Thoracic aorta (tissue), 2 donors: Measurements from ENCODE around the gene TRPV6. TPM values are rescaled to one million over a fixed set of nuclear protein-coding genes. Genes with fewer than 3 reads are reported as not detected.

Source experiments
- ATAC-seq: fragments of 150-250 bp; one replicate; pipeline ENCODE4 v1.8.0; 2017; ENCODE audit warnings: low read depth; ENCODE audit not compliant: insufficient number of reproducible peaks, low FRiP score
- DNase-seq: peaks from one replicate; pipeline ENCODE4 v3.0.0-alpha.2; 2020; ENCODE audit warnings: low spot score
- H3K27ac ChIP-seq, 2 donors: fragments of 200-600 bp; sonication (generic); 1 replicate in 1 of 2; 2 replicates in 1 of 2; pipeline ENCODE4 v1.5.1; 2016; ENCODE audit warnings: mild to moderate bottlenecking in 2 of 2, moderate library complexity in 2 of 2
- H3K27me3 ChIP-seq: fragments of 200-600 bp; sonication (generic); replicated peaks from 2 replicates; pipeline ENCODE4 v1.6.0; 2016; ENCODE audit warnings: mild to moderate bottlenecking; ENCODE audit not compliant: insufficient read depth
- H3K36me3 ChIP-seq: fragments of 200-600 bp; sonication (generic); one replicate; pipeline ENCODE4 v1.5.1; 2016
- H3K4me1 ChIP-seq, 2 donors: fragments of 200-600 bp; sonication (generic); 1 replicate in 1 of 2; 2 replicates in 1 of 2; pipeline versions ENCODE4 v1.5.1 to v1.6.0; 2016; ENCODE audit warnings: low read depth in 2 of 2, mild to moderate bottlenecking in 1 of 2; ENCODE audit not compliant: control insufficient read depth in 1 of 2
- H3K4me3 ChIP-seq: fragments of 200-600 bp; sonication (generic); 2 replicates; pipeline ENCODE4 v1.5.1; 2016; ENCODE audit warnings: mild to moderate bottlenecking
- H3K9me3 ChIP-seq: fragments of 200-600 bp; sonication (generic); 2 replicates; pipeline ENCODE4 v1.5.1; 2016
- total RNA-seq, 2 donors: library from RNA; depleted of rRNA; stranded (reverse); fragments of >200 nt; gene quantifications; one replicate each; pipeline versions ENCODE4 v1.1.0 to v1.2.3, GENCODE V29; 2016
- TF ChIP-seq, protein P1 (sequence below): fragments of 200-600 bp; sonication (generic); IDR thresholded peaks from one replicate; pipeline ENCODE4 v1.5.1; 2019; ENCODE audit warnings: antibody characterized with exemption

The TRPV6 gene
- total RNA-seq, 2 donors from 2014 or later: not detected

- ATAC-seq (no peak), DNase-seq (no peak)
- Histone ChIP-seq H3K36me3 (no peaks in the 10 kb centered on the region), H3K27ac (no peak overlapping the region), H3K27me3 (no peaks in the 10 kb centered on the region), H3K4me3 (no peak overlapping the region), H3K4me1 (no peaks in the 10 kb centered on the region), H3K9me3 (no peaks in the 10 kb centered on the region)
- TF ChIP-seq, protein P1, sequence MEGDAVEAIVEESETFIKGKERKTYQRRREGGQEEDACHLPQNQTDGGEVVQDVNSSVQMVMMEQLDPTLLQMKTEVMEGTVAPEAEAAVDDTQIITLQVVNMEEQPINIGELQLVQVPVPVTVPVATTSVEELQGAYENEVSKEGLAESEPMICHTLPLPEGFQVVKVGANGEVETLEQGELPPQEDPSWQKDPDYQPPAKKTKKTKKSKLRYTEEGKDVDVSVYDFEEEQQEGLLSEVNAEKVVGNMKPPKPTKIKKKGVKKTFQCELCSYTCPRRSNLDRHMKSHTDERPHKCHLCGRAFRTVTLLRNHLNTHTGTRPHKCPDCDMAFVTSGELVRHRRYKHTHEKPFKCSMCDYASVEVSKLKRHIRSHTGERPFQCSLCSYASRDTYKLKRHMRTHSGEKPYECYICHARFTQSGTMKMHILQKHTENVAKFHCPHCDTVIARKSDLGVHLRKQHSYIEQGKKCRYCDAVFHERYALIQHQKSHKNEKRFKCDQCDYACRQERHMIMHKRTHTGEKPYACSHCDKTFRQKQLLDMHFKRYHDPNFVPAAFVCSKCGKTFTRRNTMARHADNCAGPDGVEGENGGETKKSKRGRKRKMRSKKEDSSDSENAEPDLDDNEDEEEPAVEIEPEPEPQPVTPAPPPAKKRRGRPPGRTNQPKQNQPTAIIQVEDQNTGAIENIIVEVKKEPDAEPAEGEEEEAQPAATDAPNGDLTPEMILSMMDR: no peak
These were observed 23.7 kb upstream of the TRPV6 start for GRCh38 chr7:142908921-142909890.

GRCh38 chr7:142908290-142908689 lies 22.7 kb upstream of the TRPV6 start:
- DNase-seq (no peak), ATAC-seq (no peak)
- TF ChIP-seq, protein P1: no peak
- Histone ChIP-seq H3K4me1 (no peaks in the 10 kb centered on the region), H3K9me3 (no peaks in the 10 kb centered on the region), H3K27me3 (no peaks in the 10 kb centered on the region), H3K36me3 (no peaks in the 10 kb centered on the region), H3K27ac (no peak overlapping the region), H3K4me3 (no peak overlapping the region)

- Histone ChIP-seq H3K4me1 (no peaks in the 10 kb centered on the region), H3K27me3 (no peaks in the 10 kb centered on the region), H3K36me3 (no peaks in the 10 kb centered on the region), H3K27ac (no peak overlapping the region), H3K9me3 (no peaks in the 10 kb centered on the region), H3K4me3 (no peak overlapping the region)
- TF ChIP-seq, protein P1: no peak
- DNase-seq (no peak), ATAC-seq (no peak)
These were observed 21.1 kb upstream of the TRPV6 start for GRCh38 chr7:142906643-142907042.

GRCh38 chr7:142905759-142906158 lies 20.2 kb upstream of the TRPV6 start:
- Histone ChIP-seq H3K9me3 (no peaks in the 10 kb centered on the region), H3K4me3 (no peak overlapping the region), H3K27me3 (no peaks in the 10 kb centered on the region), H3K27ac (no peak overlapping the region), H3K36me3 (no peaks in the 10 kb centered on the region), H3K4me1 (no peaks in the 10 kb centered on the region)
- TF ChIP-seq, protein P1: no peak
- DNase-seq (no peak), ATAC-seq (no peak)

DNA sequence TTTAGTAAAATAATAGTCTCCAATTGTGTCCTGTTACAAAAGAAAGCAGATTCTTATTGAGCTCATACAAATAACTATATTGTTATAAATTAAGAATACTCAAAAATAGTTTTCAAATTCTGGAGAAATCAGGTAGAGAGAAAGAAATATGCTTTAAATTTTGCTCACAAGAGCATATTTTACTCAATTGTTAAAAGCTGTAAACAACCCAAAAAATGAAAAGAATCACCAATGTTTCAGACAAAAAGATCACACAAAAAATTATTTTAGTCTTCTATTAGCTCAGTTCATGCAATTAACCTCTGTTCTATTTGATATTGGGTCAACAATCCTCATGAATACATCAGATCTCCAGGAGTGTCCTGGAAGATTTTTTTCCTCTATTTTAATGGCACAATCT lies 18.6 kb upstream of the TRPV6 start:
- Histone ChIP-seq H3K4me1 (no peaks in the 10 kb centered on the region), H3K9me3 (no peaks in the 10 kb centered on the region), H3K27ac (no peak overlapping the region), H3K36me3 (no peaks in the 10 kb centered on the region), H3K27me3 (no peaks in the 10 kb centered on the region), H3K4me3 (no peak overlapping the region)
- no peak for ATAC-seq
- no peak for DNase-seq
- TF ChIP-seq, protein P1: no peak
